HepG2 (cell line): ENCODE results near the gene WIZ. TPM values are rescaled to one million over a fixed set of nuclear protein-coding genes. Genes with fewer than 3 reads are reported as not detected.
A peak's percentile ranks its signal among the peaks of the same experiment; 100 is the strongest.

Source experiments
- ATAC-seq: fragments of 200-7000 bp; cut with Tn5 transposase; 3 replicates; pipeline ENCODE4 v1.9.1; 2020; ENCODE audit warnings: mild to moderate bottlenecking, moderate library complexity
- BruUV-seq: library from RNA; stranded (reverse); fragments of 400-500 nt; replicated peaks from 2 replicates; lab custom pipeline; 2021; lab: Mats Ljungman, UMichigan
- CTCF ChIA-PET: fragments of 300-600 bp; formaldehyde crosslinking; extraction: SDS; loops from one replicate; lab custom pipeline; 2021; ENCODE audit warnings: low total read pairs, inconsistent platforms, low intra/inter-chr PET ratio; lab: Yijun Ruan, JAX
- POLR2A ChIA-PET: fragments of 350-600 bp; sonication (Branson Sonifier 250); formaldehyde crosslinking; loops from one replicate; lab custom pipeline; 2020; ENCODE audit warnings: antibody characterized with exemption, inconsistent platforms; lab: Yijun Ruan, JAX
- DNase-seq: peaks from one replicate; pipeline ENCODE4 v3.0.0-alpha.2; 2015; ENCODE audit warnings: low spot score
- FAIRE-seq: peaks from 3 replicates; lab custom pipeline; 2011; peaks lifted over from hg19 to GRCh38; lab: Jason Lieb, UNC
- H2AFZ ChIP-seq: one replicate; pipeline ENCODE4 v1.6.1; 2011; ENCODE audit warnings: low read length, inconsistent platforms
- H3K27ac ChIP-seq: fragments of 300-600 bp; 3 replicates; pipeline ENCODE4 v1.8.0; 2011; ENCODE audit warnings: mixed run types, mild to moderate bottlenecking, mixed read lengths, low read length, inconsistent platforms; ENCODE audit not compliant: insufficient read depth; ENCODE audit errors: extremely low read length
- H3K27me3 ChIP-seq, 2 experiments: fragments of 200-600 bp in 1 of 2; 2 replicates in 1 of 2; 3 replicates in 1 of 2; pipeline versions ENCODE4 v1.6.0 to v1.8.0; 2011; ENCODE audit warnings: low read length in 2 of 2, mild to moderate bottlenecking in 2 of 2, moderate library complexity in 2 of 2, inconsistent platforms in 1 of 2; ENCODE audit not compliant: insufficient read depth in 2 of 2, control insufficient read depth in 1 of 2
- H3K36me3 ChIP-seq, 2 experiments: fragments of 200-600 bp in 1 of 2; replicated peaks in 1 of 2; 2 replicates in 1 of 2; 3 replicates in 1 of 2; pipeline versions ENCODE4 v1.5.1 to v1.8.0; 2011; ENCODE audit warnings: low read length in 2 of 2, inconsistent platforms in 1 of 2; ENCODE audit not compliant: insufficient read depth in 2 of 2, control insufficient read depth in 1 of 2
- H3K4me1 ChIP-seq: 2 replicates; pipeline ENCODE4 v1.5.1; 2012; ENCODE audit warnings: low read length, inconsistent platforms; ENCODE audit not compliant: insufficient read depth
- H3K4me2 ChIP-seq: 2 replicates; pipeline ENCODE4 v1.6.0; 2011; ENCODE audit warnings: low read depth, low read length, inconsistent platforms
- H3K4me3 ChIP-seq, 3 experiments: fragments of 200-600 bp in 1 of 3; sonication (generic), shearing (Covaris generic) in 1 of 3; replicated peaks in 1 of 3; 2 replicates each; pipeline ENCODE4 v1.5.1; 2011 to 2016; ENCODE audit warnings: low read length in 3 of 3, inconsistent platforms in 2 of 3, low read depth in 2 of 3, mild to moderate bottlenecking in 2 of 3, control low read depth in 1 of 3, mixed read lengths in 1 of 3; ENCODE audit not compliant: insufficient read depth in 1 of 3
- H3K79me2 ChIP-seq: one replicate; pipeline ENCODE4 v1.6.1; 2011; ENCODE audit warnings: low read length, inconsistent platforms; ENCODE audit not compliant: insufficient read depth
- H3K9ac ChIP-seq: 2 replicates; pipeline ENCODE4 v1.6.0; 2011; ENCODE audit warnings: mild to moderate bottlenecking, low read depth, low read length, inconsistent platforms; ENCODE audit not compliant: insufficient read depth
- H3K9me3 ChIP-seq: 2 replicates; pipeline ENCODE4 v1.5.1; 2012; ENCODE audit warnings: mild to moderate bottlenecking, low read length
- H4K20me1 ChIP-seq: 2 replicates; pipeline ENCODE4 v1.6.0; 2011; ENCODE audit warnings: inconsistent platforms, mild to moderate bottlenecking, low read length, moderate library complexity; ENCODE audit not compliant: insufficient read depth
- AGO2 ChIP-seq: fragments of 200-400 bp; formaldehyde crosslinking; optimal IDR thresholded peaks from 2 replicates; pipeline ENCODE3; 2017; ENCODE audit warnings: mild to moderate bottlenecking, low read depth, low read length, moderate library complexity
- AKAP8 ChIP-seq: sonication (generic); formaldehyde crosslinking; IDR thresholded peaks from 2 replicates; pipeline ENCODE4 v1.5.1; 2020; ENCODE audit warnings: mild to moderate bottlenecking, missing genetic modification reagents
- ZNF251 ChIP-seq: sonication (generic); formaldehyde crosslinking; IDR thresholded peaks from 2 replicates; pipeline ENCODE4 v1.9.0; 2021; ENCODE audit warnings: mild to moderate bottlenecking, missing genetic modification reagents
- ZNF660 ChIP-seq: sonication (generic); formaldehyde crosslinking; IDR thresholded peaks from 2 replicates; pipeline ENCODE4 v1.5.1; 2020; ENCODE audit warnings: mild to moderate bottlenecking, low read depth, missing genetic modification reagents, borderline replicate concordance
- WGBS: methylation state at CpG from one replicate; pipeline ENCODE4 v1.1.6; 2017; ENCODE audit warnings: low lambda C conversion rate; 5-methylcytosine and 5-hydroxymethylcytosine counted together
- in situ Hi-C: cut with HindIII; loops from 2 replicates; pipeline ENCODE4 v1.10.0; 2017; ENCODE audit warnings: low pct_unique_long_range_greater_than_20kb; ENCODE audit not compliant: extremely low pct_ligation_motif_present
- intact Hi-C: fragments of 100-400 bp; cut with micrococcal nuclease; formaldehyde crosslinking; loops from one replicate; pipeline ENCODE4 v1.10.0; 2022; ENCODE audit not compliant: unreplicated experiment
- polyA plus RNA-seq, 8 experiments: library from polyadenylated mRNA; depleted of rRNA in 3 of 8; stranded (reverse) in 7 of 8; unstranded in 1 of 8; fragments of >200 nt; fragmentation: Illumina TruSeq in 4 of 8; extraction: Trizol in 4 of 8; gene quantifications; 2 replicates each; pipeline versions ENCODE4 v1.2.1 to v1.2.3, GENCODE V29; 2011 to 2016; ENCODE audit warnings: low read depth in 4 of 8, missing spikeins in 1 of 8, mixed read lengths in 1 of 8; ENCODE audit not compliant: insufficient read depth in 1 of 8
- total RNA-seq, 5 experiments: library from RNA; depleted of rRNA; stranded (reverse); fragments of >200 nt; fragmentation: Illumina TruSeq; extraction: Trizol; gene quantifications; 2 replicates each; pipeline ENCODE4 v1.2.3, GENCODE V29; 2016; ENCODE audit warnings: low read depth in 1 of 5

The WIZ gene
- total and polyA plus RNA-seq, 2 of the 13 experiments (the other 11 are each of a cell fraction or from before 2014, with no cell fraction given) = 4.7 to 4.8 TPM

GRCh38 chr19:15399635-15400034 is 50.1 kb downstream of the WIZ start:
- Histone ChIP-seq H3K9me3 (no peaks in the 10 kb centered on the region), H3K79me2 (peaks cover 30% of the 10 kb centered on the region), H3K9ac (no peak overlapping the region)
- CTCF ChIA-PET = no interaction called here
- TF ChIP-seq AKAP8 (CRISPR knock-in tag) = no peak
- peak; percentile 67 for TF ChIP-seq AGO2
- TF ChIP-seq, all 625 proteins: peak for 1
- WGBS = 99% methylated on average over 12 of the region's 14 CpGs
- ATAC-seq (no peak), DNase-seq (no peak), FAIRE-seq (no peak)
- Histone ChIP-seq H3K36me3 (peaks cover 58 to 85% of the 10 kb centered on the region in 2 experiments), H3K27ac (no peak overlapping the region), H2AFZ (no peak overlapping the region), H4K20me1 (peaks cover 11% of the 10 kb centered on the region; the same call in 1 of the 2 replicates), H3K4me3 (no peak overlapping the region), H3K27me3 (no peaks in the 10 kb centered on the region), H3K4me1 (peaks cover 2% of the 10 kb centered on the region), H3K4me2 (no peak overlapping the region)
- BruUV-seq = no TSS peak
- POLR2A ChIA-PET = no interaction called here
- in situ Hi-C loops = no loop called here
- intact Hi-C loops = no loop called here

- no peak for TF ChIP-seq ZNF251
- TF ChIP-seq ZNF660 = no peak
- H4K20me1 ChIP-seq = peaks cover 9% of the 10 kb centered on the region; the same call in 1 of the 2 replicates
These were observed 50.6 kb downstream of the WIZ start for GRCh38 chr19:15399234-15399515.

More at GRCh38 chr19:15399234-15399515, 50.6 kb downstream of the WIZ start:
- Histone ChIP-seq H3K4me3 (no peak overlapping the region), H2AFZ (no peak overlapping the region), H3K9ac (no peak overlapping the region), H3K4me1 (no peaks in the 10 kb centered on the region), H3K27ac (no peak overlapping the region), H3K79me2 (peaks cover 26% of the 10 kb centered on the region), H3K4me2 (no peak overlapping the region), H3K9me3 (no peaks in the 10 kb centered on the region), H3K36me3 (peaks cover 54 to 85% of the 10 kb centered on the region in 2 experiments), H3K27me3 (no peaks in the 10 kb centered on the region)
- FAIRE-seq (no peak), DNase-seq (no peak), ATAC-seq (no peak; the same call in 2 of the 3 replicates)
- 92% methylated on average over 7 of the region's 8 CpGs for WGBS
- ChIA-PET POLR2A (no interaction called here), CTCF (no interaction called here)
- in situ Hi-C loops (no loop called here), intact Hi-C loops (no loop called here)
- BruUV-seq = no TSS peak
